H1 (cell line): ENCODE results near the gene REPS2. TPM values are rescaled to one million over a fixed set of nuclear protein-coding genes. Genes with fewer than 3 reads are reported as not detected.

Source experiments
- CTBP2 ChIP-seq: IDR thresholded peaks from 2 replicates; pipeline ENCODE4 v1.7.0; 2011; ENCODE audit warnings: borderline replicate concordance, mild to moderate bottlenecking, moderate library complexity, mixed read lengths, low read length; ENCODE audit not compliant: insufficient read depth, insufficient read length
- GABPA ChIP-seq: IDR thresholded peaks from 2 replicates; pipeline ENCODE4 v1.6.1; 2011; ENCODE audit warnings: mild to moderate bottlenecking, low read length, moderate library complexity, borderline replicate concordance; ENCODE audit not compliant: insufficient read depth
- YY1 ChIP-seq: IDR thresholded peaks from 2 replicates; pipeline ENCODE4 v1.6.1; 2011; ENCODE audit warnings: low read depth, mild to moderate bottlenecking, low read length
- polyA plus RNA-seq, 7 experiments: library from polyadenylated mRNA; depleted of rRNA in 3 of 7; stranded (reverse) in 5 of 7; unstranded in 2 of 7; fragments of >200 nt in 5 of 7; fragments of 200-250 nt in 2 of 7; gene quantifications; 1 replicate in 5 of 7; 2 replicates in 1 of 7; 4 replicates in 1 of 7; pipeline versions ENCODE4 v1.2.1 to v1.2.3, GENCODE V29; 2011 to 2013; ENCODE audit warnings: missing spikeins in 2 of 7, mixed read lengths in 2 of 7
- total RNA-seq: library from RNA; stranded (reverse); fragmentation: NEBNext Ultra II Directional; extraction: Animal tissue kit (Norgen Biotek cat#: 25700); gene quantifications from 2 replicates; pipeline ENCODE4 v1.2.1, GENCODE V29; 2021

REPS2 gene
- total and polyA plus RNA-seq, 2 of the 8 experiments (the other 6 are each of a cell fraction or from before 2014, with no cell fraction given) = 0.79 to 4.3 TPM

- TF ChIP-seq GABPA (no peak), YY1 (no peak), CTBP2 (no peak)
Measured at GRCh38 chrX:16997313-16997712, 50.9 kb downstream of the REPS2 start (continued).
